CD14-positive monocyte (primary cell): ENCODE results near the gene RCC1. TPM values are rescaled to one million over a fixed set of nuclear protein-coding genes. Genes with fewer than 3 reads are reported as not detected.

Experiments used
- DNase-seq, 3 donors: peaks; one replicate each; pipeline ENCODE4 v3.0.0-alpha.2; 2011 to 2022
- H2AFZ ChIP-seq: 2 replicates; pipeline ENCODE4 v1.6.0; 2012; ENCODE audit warnings: mild to moderate bottlenecking, low read depth, low read length, inconsistent platforms; ENCODE audit not compliant: insufficient read depth, poor library complexity, severe bottlenecking
- H3K27ac ChIP-seq, 2 donors: 1 replicate in 1 of 2; 2 replicates in 1 of 2; pipeline ENCODE4 v1.5.1; 2012 to 2013; ENCODE audit warnings: low read length in 2 of 2, control low read depth in 1 of 2, inconsistent platforms in 1 of 2, low read depth in 1 of 2, mild to moderate bottlenecking in 1 of 2
- H3K27me3 ChIP-seq, 2 donors: one replicate each; pipeline versions ENCODE4 v1.6.0 to v1.6.1; 2011 to 2013; ENCODE audit warnings: low read length in 2 of 2; ENCODE audit not compliant: control insufficient read depth in 2 of 2, insufficient read depth in 2 of 2
- H3K36me3 ChIP-seq, 2 donors: replicated peaks in 1 of 2; 1 replicate in 1 of 2; 2 replicates in 1 of 2; pipeline versions ENCODE4 v1.5.1 to v1.6.1; 2012 to 2013; ENCODE audit warnings: low read length in 2 of 2, control low read depth in 1 of 2, inconsistent platforms in 1 of 2, mild to moderate bottlenecking in 1 of 2; ENCODE audit not compliant: insufficient read depth in 2 of 2, control insufficient read depth in 1 of 2
- H3K4me1 ChIP-seq, 2 donors: 1 replicate in 1 of 2; 2 replicates in 1 of 2; pipeline versions ENCODE4 v1.5.1 to v1.6.1; 2012 to 2013; ENCODE audit warnings: low read length in 2 of 2, control low read depth in 1 of 2, inconsistent platforms in 1 of 2, mild to moderate bottlenecking in 1 of 2, moderate library complexity in 1 of 2; ENCODE audit not compliant: insufficient read depth in 2 of 2, control insufficient read depth in 1 of 2
- H3K4me2 ChIP-seq: replicated peaks from 2 replicates; pipeline ENCODE3; 2012; ENCODE audit warnings: low read length, moderate library complexity, mild to moderate bottlenecking; ENCODE audit not compliant: poor library complexity, severe bottlenecking; ENCODE audit errors: extremely low read depth
- H3K4me3 ChIP-seq, 3 experiments: fragments of 200-600 bp in 1 of 3; sonication (generic) in 1 of 3; replicated peaks in 1 of 3; 1 replicate in 2 of 3; 2 replicates in 1 of 3; pipeline ENCODE4 v1.5.1; 2011 to 2013; ENCODE audit warnings: low read length in 3 of 3, mild to moderate bottlenecking in 3 of 3, control low read depth in 2 of 3, low read depth in 2 of 3, inconsistent platforms in 1 of 3, moderate library complexity in 1 of 3
- H3K79me2 ChIP-seq: 2 replicates; pipeline ENCODE4 v1.6.0; 2012; ENCODE audit warnings: mild to moderate bottlenecking, control low read depth, inconsistent platforms, low read length, moderate library complexity; ENCODE audit not compliant: insufficient read depth
- H3K9ac ChIP-seq: 2 replicates; pipeline ENCODE4 v1.6.0; 2017; ENCODE audit warnings: low read length, mild to moderate bottlenecking; ENCODE audit not compliant: insufficient read depth, poor library complexity, severe bottlenecking
- H3K9me3 ChIP-seq, 2 donors: replicated peaks in 1 of 2; 1 replicate in 1 of 2; 2 replicates in 1 of 2; pipeline versions ENCODE4 v1.5.1 to v1.6.1; 2012 to 2013; ENCODE audit warnings: low read length in 2 of 2, control low read depth in 1 of 2; ENCODE audit not compliant: control insufficient read depth in 1 of 2, insufficient read depth in 1 of 2
- H4K20me1 ChIP-seq: 2 replicates; pipeline ENCODE4 v1.6.0; 2012; ENCODE audit warnings: mild to moderate bottlenecking, low read length, control low read depth, moderate library complexity; ENCODE audit not compliant: insufficient read depth
- H3K27ac Mint-ChIP-seq, 7 donors: one replicate each; pipeline ENCODE4 v1.8.0; 2020; ENCODE audit warnings: mild to moderate bottlenecking in 7 of 7, mixed read lengths in 7 of 7, moderate library complexity in 6 of 7, inconsistent platforms in 2 of 7
- H3K27me3 Mint-ChIP-seq, 3 donors: one replicate each; pipeline ENCODE4 v1.8.0; 2021 to 2022; ENCODE audit warnings: low read depth in 3 of 3, mild to moderate bottlenecking in 3 of 3, mixed read lengths in 3 of 3, moderate library complexity in 3 of 3, inconsistent platforms in 1 of 3
- H3K36me3 Mint-ChIP-seq, 2 donors: one replicate each; pipeline ENCODE4 v1.8.0; 2020; ENCODE audit warnings: mixed read lengths in 2 of 2, inconsistent platforms in 1 of 2, mild to moderate bottlenecking in 1 of 2
- H3K4me1 Mint-ChIP-seq: one replicate; pipeline ENCODE4 v1.8.0; 2020; ENCODE audit warnings: mild to moderate bottlenecking, mixed read lengths
- H3K4me3 Mint-ChIP-seq, 2 donors: one replicate each; pipeline ENCODE4 v1.8.0; 2020; ENCODE audit warnings: mild to moderate bottlenecking in 2 of 2, mixed read lengths in 2 of 2, moderate library complexity in 1 of 2
- H3K9me3 Mint-ChIP-seq, 7 donors: one replicate each; pipeline ENCODE4 v1.8.0; 2020 to 2022; ENCODE audit warnings: mixed read lengths in 7 of 7, mild to moderate bottlenecking in 6 of 7, moderate library complexity in 6 of 7, inconsistent platforms in 2 of 7
- WGBS: methylation state at CpG from one replicate; pipeline ENCODE4 v1.1.5; 2013; ENCODE audit warnings: missing lambda C conversion rate; ENCODE audit not compliant: insufficient coverage; 5-methylcytosine and 5-hydroxymethylcytosine counted together
- intact Hi-C, 2 donors: fragments of 100-400 bp; cut with micrococcal nuclease; formaldehyde crosslinking; loops; one replicate each; pipeline versions ENCODE4 v1.15.0 to v1.15.1; 2023
- polyA plus RNA-seq, 3 donors: library from polyadenylated mRNA; depleted of rRNA in 1 of 3; unstranded in 2 of 3; stranded (reverse) in 1 of 3; fragments of 300-500 nt in 2 of 3; fragments of >200 nt in 1 of 3; fragmentation: Illumina TruSeq in 2 of 3; gene quantifications; 1 replicate in 2 of 3; 2 replicates in 1 of 3; pipeline ENCODE4 v1.2.3, GENCODE V29; 2012 to 2021
- TF ChIP-seq, protein P1 (sequence below): fragments of 200-600 bp; IDR thresholded peaks from one replicate; pipeline ENCODE4 v1.8.0; 2022; ENCODE audit warnings: antibody characterized with exemption, mild to moderate bottlenecking

Gene RCC1
- polyA plus RNA-seq, 3 donors = 8.7 to 10.6 (median 10.1) TPM

- peaks cover 0 to under 1% (median 0%) of the 10 kb centered on the region in 7 donors for H3K9me3 Mint-ChIP-seq
- Histone ChIP-seq H3K4me2 (no peak overlapping the region), H3K36me3 (peaks cover 34 to 46% of the 10 kb centered on the region in 2 donors), H4K20me1 (no peaks in the 10 kb centered on the region), H3K79me2 (no peaks in the 10 kb centered on the region), H3K4me1 (no peaks in the 10 kb centered on the region), H3K27me3 (no peaks in the 10 kb centered on the region), H3K9me3 (no peaks in the 10 kb centered on the region), H3K4me3 (no peak overlapping the region), H2AFZ (no peak overlapping the region), H3K27ac (no peak overlapping the region), H3K9ac (no peak overlapping the region)
- H3K4me3 Mint-ChIP-seq = no peak overlapping the region
- peak overlapping the region in 1 of 7 donors; percentile 58 for H3K27ac Mint-ChIP-seq
- WGBS = 84% methylated on average over 4 of the region's 8 CpGs
- DNase-seq = no peak
- H3K4me1 Mint-ChIP-seq = no peaks in the 10 kb centered on the region
- intact Hi-C loops = no loop called here
- H3K36me3 Mint-ChIP-seq = peaks cover 40 to 56% of the 10 kb centered on the region in 2 donors
- TF ChIP-seq, protein P1, sequence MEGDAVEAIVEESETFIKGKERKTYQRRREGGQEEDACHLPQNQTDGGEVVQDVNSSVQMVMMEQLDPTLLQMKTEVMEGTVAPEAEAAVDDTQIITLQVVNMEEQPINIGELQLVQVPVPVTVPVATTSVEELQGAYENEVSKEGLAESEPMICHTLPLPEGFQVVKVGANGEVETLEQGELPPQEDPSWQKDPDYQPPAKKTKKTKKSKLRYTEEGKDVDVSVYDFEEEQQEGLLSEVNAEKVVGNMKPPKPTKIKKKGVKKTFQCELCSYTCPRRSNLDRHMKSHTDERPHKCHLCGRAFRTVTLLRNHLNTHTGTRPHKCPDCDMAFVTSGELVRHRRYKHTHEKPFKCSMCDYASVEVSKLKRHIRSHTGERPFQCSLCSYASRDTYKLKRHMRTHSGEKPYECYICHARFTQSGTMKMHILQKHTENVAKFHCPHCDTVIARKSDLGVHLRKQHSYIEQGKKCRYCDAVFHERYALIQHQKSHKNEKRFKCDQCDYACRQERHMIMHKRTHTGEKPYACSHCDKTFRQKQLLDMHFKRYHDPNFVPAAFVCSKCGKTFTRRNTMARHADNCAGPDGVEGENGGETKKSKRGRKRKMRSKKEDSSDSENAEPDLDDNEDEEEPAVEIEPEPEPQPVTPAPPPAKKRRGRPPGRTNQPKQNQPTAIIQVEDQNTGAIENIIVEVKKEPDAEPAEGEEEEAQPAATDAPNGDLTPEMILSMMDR = no peak
- H3K27me3 Mint-ChIP-seq = peaks cover 0 to 4% (median 0%) of the 10 kb centered on the region in 3 donors
Measured at GRCh38 chr1:28537457-28538199, 31.8 kb downstream of the RCC1 start.

GRCh38 chr1:28538286-28538685 is 32.4 kb downstream of the RCC1 start:
- no peak overlapping the region for H3K4me3 Mint-ChIP-seq
- TF ChIP-seq, protein P1 = no peak
- no peaks in the 10 kb centered on the region for H4K20me1 ChIP-seq
- H3K27me3 Mint-ChIP-seq = peaks cover 0 to 2% (median 0%) of the 10 kb centered on the region in 3 donors
- 90% methylated on average over 3 of the region's 6 CpGs for WGBS
- no peak overlapping the region for H3K4me2 ChIP-seq
- H3K9me3 ChIP-seq = no peaks in the 10 kb centered on the region
- H3K4me1 Mint-ChIP-seq = no peaks in the 10 kb centered on the region
- no peaks in the 10 kb centered on the region for H3K79me2 ChIP-seq
- H3K4me1 ChIP-seq = no peaks in the 10 kb centered on the region
- H3K9me3 Mint-ChIP-seq = no peaks in the 10 kb centered on the region
- DNase-seq = no peak
- H3K27ac Mint-ChIP-seq = no peak overlapping the region
- no peak overlapping the region for H3K9ac ChIP-seq
- H2AFZ ChIP-seq = no peak overlapping the region
- no peak overlapping the region for H3K4me3 ChIP-seq
- intact Hi-C loops = no loop called here
- H3K27ac ChIP-seq = no peak overlapping the region
- peaks cover 34 to 44% of the 10 kb centered on the region in 2 donors for H3K36me3 ChIP-seq
- peaks cover 40 to 55% of the 10 kb centered on the region in 2 donors for H3K36me3 Mint-ChIP-seq
- H3K27me3 ChIP-seq = no peaks in the 10 kb centered on the region
